ENCODE measurements around the gene HDAC4.

HDAC4 gene

GRCh38 chr2:239252393-239252792, 148.4 kb downstream of the HDAC4 start:
- no peak for DNase-seq

GRCh38 chr2:239251971-239252370, 148.8 kb downstream of the HDAC4 start:
- DNase-seq, result no peak

GRCh38 chr2:239250216-239251081, 150.4 kb downstream of the HDAC4 start:
- DNase-seq, result no peak

GRCh38 chr2:239249776-239250175, 151.0 kb downstream of the HDAC4 start:
- DNase-seq, result no peak

- no peak for DNase-seq
These were observed 151.8 kb downstream of the HDAC4 start for GRCh38 chr2:239249048-239249447.

GRCh38 chr2:239247401-239248245, 153.2 kb downstream of the HDAC4 start:
- peak; percentile 49 for DNase-seq

GRCh38 chr2:239246723-239247122, 154.1 kb downstream of the HDAC4 start:
- no peak for DNase-seq

GRCh38 chr2:239245872-239246721, 154.7 kb downstream of the HDAC4 start:
- DNase-seq, result no peak

GRCh38 chr2:239245107-239245506, 155.7 kb downstream of the HDAC4 start:
- DNase-seq, result no peak

GRCh38 chr2:239244625-239245024, 156.2 kb downstream of the HDAC4 start:
- DNase-seq, result no peak

- no peak for DNase-seq
These were observed 159.3 kb downstream of the HDAC4 start for GRCh38 chr2:239241431-239241960.

GRCh38 chr2:239240414-239240881, 160.4 kb downstream of the HDAC4 start:
- DNase-seq, result no peak

GRCh38 chr2:239239607-239240413, 161.0 kb downstream of the HDAC4 start:
- no peak for DNase-seq

GRCh38 chr2:239238839-239239606, 161.8 kb downstream of the HDAC4 start:
- DNase-seq, result no peak

- no peak for DNase-seq
These were observed 162.4 kb downstream of the HDAC4 start for GRCh38 chr2:239238381-239238780.

- no peak for DNase-seq
These were observed 164.0 kb downstream of the HDAC4 start for GRCh38 chr2:239236808-239237205.

- DNase-seq, result no peak
These were observed 164.6 kb downstream of the HDAC4 start for GRCh38 chr2:239236043-239236807.

GRCh38 chr2:239235311-239235710, 165.5 kb downstream of the HDAC4 start:
- no peak for DNase-seq

GRCh38 chr2:239234191-239235175, 166.3 kb downstream of the HDAC4 start:
- no peak for DNase-seq
